GM12875 (cell line): ENCODE results near the gene VSTM4.

Experiments used
- H3K4me3 ChIP-seq: one replicate; pipeline ENCODE4 v1.5.1; 2011; ENCODE audit warnings: low read depth, low read length, control low read depth
- CTCF ChIP-seq: IDR thresholded peaks from 2 replicates; pipeline ENCODE4 v1.5.1; 2011; ENCODE audit warnings: low read depth, mild to moderate bottlenecking, control low read depth, inconsistent platforms, low read length, moderate library complexity, borderline replicate concordance; ENCODE audit not compliant: insufficient read depth

The VSTM4 gene

GRCh38 chr10:49080965-49081364 lies 34.4 kb downstream of the VSTM4 start:
- no peak overlapping the region for H3K4me3 ChIP-seq
- TF ChIP-seq CTCF, result no peak

GRCh38 chr10:49080071-49080470 lies 35.3 kb downstream of the VSTM4 start:
- no peak for TF ChIP-seq CTCF
- H3K4me3 ChIP-seq, result no peak overlapping the region

GRCh38 chr10:49079499-49079898 lies 35.8 kb downstream of the VSTM4 start:
- TF ChIP-seq CTCF, result no peak

DNA sequence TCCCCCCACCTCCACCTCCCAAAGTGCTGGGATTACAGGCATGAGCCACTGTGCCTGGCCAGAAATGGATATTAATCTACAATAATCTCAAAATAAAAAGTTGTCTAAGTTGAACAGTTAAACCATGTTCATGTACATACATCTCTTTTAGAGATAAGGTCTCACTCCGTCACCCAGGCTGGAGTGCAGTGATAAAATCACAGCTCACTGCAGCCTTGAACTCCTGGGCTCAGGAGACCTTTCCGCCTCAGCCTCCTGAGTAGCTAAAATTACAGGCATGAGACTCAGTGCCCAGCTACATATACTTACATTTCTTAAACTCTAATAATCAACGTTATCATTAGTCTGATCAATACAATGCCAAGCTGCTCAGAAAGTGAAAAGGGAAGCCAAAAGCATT lies 36.2 kb downstream of the VSTM4 start:
- no peak overlapping the region for H3K4me3 ChIP-seq
- TF ChIP-seq CTCF, result no peak

More at GRCh38 chr10:49079499-49079898, 35.8 kb downstream of the VSTM4 start:
- no peak overlapping the region for H3K4me3 ChIP-seq

DNA sequence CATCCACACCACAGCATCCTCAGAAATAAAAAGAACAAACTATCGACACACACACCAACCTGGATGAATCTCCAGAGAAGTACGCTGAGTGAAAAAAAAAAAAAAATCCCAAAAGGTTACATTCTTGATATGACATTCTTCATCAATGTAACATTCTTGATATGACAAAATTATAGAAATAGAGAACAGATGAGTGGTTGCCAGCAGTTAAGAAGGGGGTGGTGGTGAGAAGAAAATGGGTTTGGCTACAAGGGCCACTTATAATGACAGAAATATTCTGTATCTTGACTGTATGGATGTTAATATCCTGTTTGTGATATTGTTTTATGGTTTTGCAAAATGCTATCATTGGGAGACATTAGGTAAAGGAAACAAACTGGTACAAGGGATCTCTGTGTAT lies 36.9 kb downstream of the VSTM4 start:
- H3K4me3 ChIP-seq, result no peak overlapping the region
- TF ChIP-seq CTCF, result no peak

DNA sequence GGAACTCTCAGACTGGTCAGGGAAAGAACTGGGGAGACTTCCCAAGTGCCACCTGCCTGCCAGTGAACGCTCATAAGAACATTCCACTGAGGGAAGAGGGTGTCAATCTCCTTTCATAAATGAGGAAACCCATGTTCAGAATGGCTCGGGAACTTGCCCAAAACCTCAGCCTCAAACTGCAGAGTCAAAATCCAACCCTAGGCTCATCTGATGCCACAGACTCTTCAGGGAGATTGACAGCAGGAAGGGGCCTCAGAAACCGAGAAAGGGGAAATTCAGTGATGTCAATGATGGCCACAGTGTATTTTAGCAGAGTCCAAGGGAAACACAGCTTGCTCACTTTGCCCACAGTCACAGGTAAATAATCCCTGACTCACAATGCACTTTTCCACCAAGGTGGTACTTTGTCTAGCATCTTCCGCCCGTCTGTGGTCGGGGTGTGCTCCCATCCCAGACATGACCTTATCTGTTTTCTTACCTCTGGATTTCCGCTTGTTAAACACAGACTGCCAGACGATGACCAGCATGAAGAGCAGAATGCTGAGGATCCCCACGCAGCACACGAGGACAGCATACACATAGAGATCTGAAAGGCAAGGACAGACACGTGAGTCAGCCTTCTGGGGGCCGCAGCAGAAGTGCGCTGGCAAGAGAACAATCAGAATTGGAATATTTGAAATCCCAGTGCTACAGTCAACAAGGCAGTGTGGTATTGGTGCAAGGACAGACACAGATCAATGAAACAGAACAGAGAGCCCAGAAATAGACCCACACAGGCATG lies 38.4 kb downstream of the VSTM4 start:
- TF ChIP-seq CTCF, result no peak

DNA sequence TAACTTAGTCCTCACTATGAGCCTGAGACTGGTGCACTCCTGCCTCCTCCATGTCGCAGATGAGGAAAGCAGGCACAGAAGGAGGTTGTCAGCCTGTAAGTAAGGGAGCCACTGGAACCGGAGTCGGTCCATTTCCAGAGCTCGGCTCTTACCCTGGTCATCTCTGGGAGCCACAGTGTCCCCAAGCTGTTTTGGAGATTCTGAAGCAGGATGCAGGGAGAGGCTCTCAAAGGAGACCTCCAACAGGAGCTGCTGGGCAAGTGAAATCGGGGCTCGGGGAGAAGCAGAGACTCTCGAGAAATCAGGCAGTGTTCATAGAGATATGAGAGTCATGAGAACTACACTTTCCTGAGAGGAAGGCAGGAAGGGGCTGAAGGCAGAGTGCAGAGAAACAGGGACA lies 39.0 kb downstream of the VSTM4 start:
- no peak overlapping the region for H3K4me3 ChIP-seq
- TF ChIP-seq CTCF, result no peak

More for the DNA sequence above, 38.4 kb downstream of the VSTM4 start:
- no peak overlapping the region for H3K4me3 ChIP-seq
